GM12891 (cell line): ENCODE results near the gene FTO.

Source experiments
- POLR2A ChIP-seq: IDR thresholded peaks from 2 replicates; pipeline ENCODE4 v1.6.1; 2011; ENCODE audit warnings: low read depth, low read length, control low read depth
- POLR2AphosphoS5 ChIP-seq: IDR thresholded peaks from 2 replicates; pipeline ENCODE4 v1.6.1; 2011; ENCODE audit warnings: low read depth, low read length, control low read depth
- TAF1 ChIP-seq: IDR thresholded peaks from 2 replicates; pipeline ENCODE4 v1.6.1; 2011; ENCODE audit warnings: low read depth, low read length, control low read depth

DNA sequence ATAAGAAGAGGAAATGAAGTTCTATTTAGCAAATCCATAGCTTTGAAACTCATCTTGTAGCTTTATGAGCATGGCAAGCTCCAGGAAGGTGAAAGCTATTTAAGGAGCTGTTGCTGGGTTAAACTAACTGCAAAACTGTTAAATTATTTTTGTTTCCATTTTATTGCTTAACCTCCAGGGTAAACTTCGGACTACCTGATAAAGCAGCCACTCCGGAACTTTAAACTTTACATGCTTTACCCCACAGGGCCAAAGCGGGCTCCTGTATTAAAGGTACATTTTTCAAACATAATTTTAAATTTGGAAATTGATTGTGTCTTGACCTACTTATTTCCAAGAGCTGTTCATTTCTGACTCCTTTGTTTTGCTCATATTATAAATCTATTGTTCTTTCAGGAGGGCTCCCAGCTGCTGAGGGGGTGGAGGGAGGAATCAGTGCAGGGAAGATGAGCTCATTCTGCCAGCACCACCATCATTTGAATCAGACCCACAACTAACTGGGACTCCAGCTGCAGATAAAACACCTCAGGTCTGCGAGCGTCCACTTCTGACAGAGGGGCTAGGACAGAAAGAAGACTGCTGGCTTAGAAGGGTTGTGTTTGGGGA lies 424.8 kb downstream of the FTO start:
- no peak for TF ChIP-seq POLR2A
- TF ChIP-seq POLR2AphosphoS5 = no peak
- TF ChIP-seq TAF1 = no peak
